Measurements from ENCODE around the gene GPRC5C. TPM values are rescaled to one million over a fixed set of nuclear protein-coding genes. Genes with fewer than 3 reads are reported as not detected.

GPRC5C gene
- total and polyA plus RNA-seq, 2 of the 8 experiments (the other 6 are each of a cell fraction or from before 2014, with no cell fraction given), result 18.3 to 55.8 TPM

DNA sequence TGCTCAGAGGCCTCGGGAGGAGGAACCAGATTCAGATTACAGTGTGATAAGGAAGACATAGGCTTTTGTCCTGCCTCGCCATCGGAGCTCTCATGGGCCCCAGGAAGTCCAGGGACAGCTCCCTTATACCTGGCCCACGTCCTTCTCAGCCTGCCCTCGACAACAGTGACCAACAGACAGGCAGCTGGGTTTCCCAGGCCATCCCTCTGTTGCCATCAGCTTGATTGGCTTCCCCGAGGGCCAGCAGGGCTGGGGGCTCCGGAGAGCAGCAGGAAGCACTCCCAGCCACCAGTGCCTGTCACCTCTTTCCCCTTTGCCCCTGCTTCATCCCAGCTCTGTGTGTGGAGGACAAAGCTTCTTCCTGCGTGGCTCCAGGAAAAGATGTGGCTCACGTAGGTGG lies 52.2 kb downstream of the GPRC5C start (continued):
- no peak for TF ChIP-seq HDAC6 (IDR thresholded peaks at IDR 0.05; ENCODE audit: low read depth, low read length)
- TF ChIP-seq ATF2 (IDR thresholded peaks at IDR 0.05; ENCODE audit: low read length), result no peak
- TF ChIP-seq CHD2 (IDR thresholded peaks at IDR 0.05; ENCODE audit: low read length), result no peak
- TF ChIP-seq BACH1 (IDR thresholded peaks at IDR 0.05; ENCODE audit: low read length), result no peak
